ENCODE results near the gene TMEM135.

GRCh38 chr11:87219266-87219665 is 181.5 kb downstream of the TMEM135 start:
- TF ChIP-seq, protein P1, sequence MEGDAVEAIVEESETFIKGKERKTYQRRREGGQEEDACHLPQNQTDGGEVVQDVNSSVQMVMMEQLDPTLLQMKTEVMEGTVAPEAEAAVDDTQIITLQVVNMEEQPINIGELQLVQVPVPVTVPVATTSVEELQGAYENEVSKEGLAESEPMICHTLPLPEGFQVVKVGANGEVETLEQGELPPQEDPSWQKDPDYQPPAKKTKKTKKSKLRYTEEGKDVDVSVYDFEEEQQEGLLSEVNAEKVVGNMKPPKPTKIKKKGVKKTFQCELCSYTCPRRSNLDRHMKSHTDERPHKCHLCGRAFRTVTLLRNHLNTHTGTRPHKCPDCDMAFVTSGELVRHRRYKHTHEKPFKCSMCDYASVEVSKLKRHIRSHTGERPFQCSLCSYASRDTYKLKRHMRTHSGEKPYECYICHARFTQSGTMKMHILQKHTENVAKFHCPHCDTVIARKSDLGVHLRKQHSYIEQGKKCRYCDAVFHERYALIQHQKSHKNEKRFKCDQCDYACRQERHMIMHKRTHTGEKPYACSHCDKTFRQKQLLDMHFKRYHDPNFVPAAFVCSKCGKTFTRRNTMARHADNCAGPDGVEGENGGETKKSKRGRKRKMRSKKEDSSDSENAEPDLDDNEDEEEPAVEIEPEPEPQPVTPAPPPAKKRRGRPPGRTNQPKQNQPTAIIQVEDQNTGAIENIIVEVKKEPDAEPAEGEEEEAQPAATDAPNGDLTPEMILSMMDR (conservative IDR thresholded peaks at IDR 0.05; ENCODE audit: low read depth, low read length), result no peak
- TF ChIP-seq EZH2 (IDR thresholded peaks at IDR 0.05; ENCODE audit: borderline replicate concordance, low read depth, low read length, poor library complexity, severe bottlenecking), result no peak
